Measurements from ENCODE around the gene MYO5A. TPM values are rescaled to one million over a fixed set of nuclear protein-coding genes. Genes with fewer than 3 reads are reported as not detected.

Gene MYO5A
- polyA plus RNA-seq, 2 of the 4 experiments (the other 2 are of a cell fraction), result 15.1 to 46.7 TPM

DNA sequence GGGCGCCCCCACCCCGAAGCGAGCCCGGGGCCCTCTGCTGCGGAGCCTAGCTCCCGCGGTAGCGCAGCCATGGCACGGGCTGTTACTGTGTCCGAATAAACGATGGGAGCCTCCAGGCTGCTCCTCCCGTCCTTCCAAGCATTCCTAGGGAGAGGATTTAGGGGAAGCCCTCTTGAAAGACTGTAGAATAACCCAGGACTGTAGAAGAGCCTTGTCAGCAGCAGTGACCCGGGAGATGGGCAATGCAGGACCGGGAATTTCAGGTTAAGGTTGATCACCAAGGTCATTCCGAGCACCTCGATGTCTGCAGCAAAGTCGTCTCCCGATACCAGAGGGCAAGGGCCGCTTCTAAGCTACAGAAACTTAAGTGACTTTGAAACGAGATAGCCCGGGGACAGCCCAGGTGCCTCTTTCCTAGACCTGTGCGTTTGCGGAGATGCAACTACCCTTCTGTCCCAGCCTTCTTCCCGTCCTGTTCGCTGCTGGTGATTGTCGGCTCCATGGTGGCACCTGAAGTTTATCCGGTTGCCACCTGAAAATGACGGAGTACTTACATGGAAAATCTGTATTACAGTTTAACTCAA is 753 bp upstream of the MYO5A start (continued):
- TF ChIP-seq ATOH8 (CRISPR knock-in tag; IDR thresholded peaks at IDR 0.05; ENCODE audit: low read depth) (no peak), BCL3 (IDR thresholded peaks at IDR 0.05) (no peak), HDAC2 (IDR thresholded peaks at IDR 0.05) (no peak), HOXA7 (CRISPR knock-in tag; IDR thresholded peaks at IDR 0.05) (no peak), RFX5 (IDR thresholded peaks at IDR 0.05) (0 out of 2 replicates have a peak, but pooled peaks have one; percentile 23), PHF8 (IDR thresholded peaks at IDR 0.05; ENCODE audit: borderline replicate concordance, low read depth) (no peak; the same call in 1 of the 2 replicates)

GRCh38 chr15:52527911-52528563 is 643 bp downstream of the MYO5A start:
- Histone ChIP-seq H3K4me1 (peaks cover 13% of the 10 kb centered on the region; the same call in 2 of the 3 replicates), H3K4me3 (peak overlapping the region; percentile 92), H3K4me2 (peak overlapping the region; percentile 93), H3K9me3 (no peaks in the 10 kb centered on the region), H3K27ac (peak overlapping the region; percentile 84 to 92)
- CTCF ChIA-PET, result interaction anchor here (0.6 to 3.1 kb wide), 13 partner anchors 10 to 273 kb away, joined by 3 to 9 read pairs (median 4); no protein-coding TSS in a partner anchor
- TF ChIP-seq BCL3 (IDR thresholded peaks at IDR 0.05), result no peak
- 0 out of 2 replicates have a peak, but pooled peaks have one; percentile 18 for TF ChIP-seq E2F6 (IDR thresholded peaks at IDR 0.05; ENCODE audit: borderline replicate concordance, low read depth)
- no peak for TF ChIP-seq KDM5A (IDR thresholded peaks at IDR 0.05)
- FAIRE-seq (no peak), DNase-seq (ENCODE audit: low read depth in 1 of 2, low spot score in 1 of 2) (peak; percentile 34 to 64), ATAC-seq (peak; percentile 24 to 52)
- WGBS (ENCODE audit: missing lambda C conversion rate), result 9% methylated on average over 24 of the region's 32 CpGs
- POLR2A ChIA-PET, result interaction anchor here (1.0 to 1.6 kb wide), 6 partner anchors 9 to 276 kb away, joined by 3 to 5 read pairs (median 4); partner anchors contain the start of genes ATOSA and MYO5C

GRCh38 chr15:52527196-52527910 is 1.3 kb downstream of the MYO5A start:
- WGBS (ENCODE audit: missing lambda C conversion rate), result 81% methylated on average over 7 of the region's 7 CpGs
- Histone ChIP-seq H3K27ac (peak overlapping the region in 1 of 2 experiments; percentile 92; a peak in 2 of 6 replicates), H3K4me3 (peak overlapping the region; percentile 92), H3K4me2 (peak overlapping the region; percentile 93), H3K9me3 (no peaks in the 10 kb centered on the region), H3K4me1 (peaks cover 15% of the 10 kb centered on the region; the same call in 2 of the 3 replicates)
- DNase-seq (ENCODE audit: low read depth in 1 of 2, low spot score in 1 of 2) (no peak), FAIRE-seq (peak; percentile 63), ATAC-seq (no peak)
- ChIA-PET CTCF (interaction anchor here (0.8 to 3.1 kb wide), 9 partner anchors 11 to 271 kb away, joined by 3 to 9 read pairs (median 4); no protein-coding TSS in a partner anchor), POLR2A (interaction anchor here (0.6 to 1.6 kb wide), 6 partner anchors 9 to 275 kb away, joined by 3 to 5 read pairs (median 4); partner anchors contain the start of genes ATOSA and MYO5C)
- no peak for TF ChIP-seq GATA3 (IDR thresholded peaks at IDR 0.05; ENCODE audit: borderline replicate concordance)
- no peak for TF ChIP-seq JUN (IDR thresholded peaks at IDR 0.05)
- TF ChIP-seq ATOH8 (CRISPR knock-in tag; IDR thresholded peaks at IDR 0.05; ENCODE audit: low read depth), result no peak
- no peak for TF ChIP-seq ZNF302 (CRISPR knock-in tag; IDR thresholded peaks at IDR 0.05)
- no peak for TF ChIP-seq RAD21 (conservative IDR thresholded peaks at IDR 0.05 in 1 of 2, IDR thresholded peaks at IDR 0.05 in 1 of 2)
- no peak for TF ChIP-seq POLR2A (IDR thresholded peaks at IDR 0.05; ENCODE audit: low read length)
